Suprapubic skin (tissue), 2 donors: Measurements from ENCODE around the gene TAS1R3.

Source experiments
- EP300 ChIP-seq: sonication (generic); formaldehyde crosslinking; IDR thresholded peaks from one replicate; pipeline ENCODE4 v1.6.1; 2017; ENCODE audit warnings: antibody characterized with exemption
- POLR2A ChIP-seq, 2 donors: fragments of 450-650 bp; IDR thresholded peaks; one replicate each; pipeline ENCODE4 v1.6.1; 2017; ENCODE audit warnings: antibody characterized with exemption in 2 of 2, mild to moderate bottlenecking in 2 of 2, moderate library complexity in 2 of 2

DNA sequence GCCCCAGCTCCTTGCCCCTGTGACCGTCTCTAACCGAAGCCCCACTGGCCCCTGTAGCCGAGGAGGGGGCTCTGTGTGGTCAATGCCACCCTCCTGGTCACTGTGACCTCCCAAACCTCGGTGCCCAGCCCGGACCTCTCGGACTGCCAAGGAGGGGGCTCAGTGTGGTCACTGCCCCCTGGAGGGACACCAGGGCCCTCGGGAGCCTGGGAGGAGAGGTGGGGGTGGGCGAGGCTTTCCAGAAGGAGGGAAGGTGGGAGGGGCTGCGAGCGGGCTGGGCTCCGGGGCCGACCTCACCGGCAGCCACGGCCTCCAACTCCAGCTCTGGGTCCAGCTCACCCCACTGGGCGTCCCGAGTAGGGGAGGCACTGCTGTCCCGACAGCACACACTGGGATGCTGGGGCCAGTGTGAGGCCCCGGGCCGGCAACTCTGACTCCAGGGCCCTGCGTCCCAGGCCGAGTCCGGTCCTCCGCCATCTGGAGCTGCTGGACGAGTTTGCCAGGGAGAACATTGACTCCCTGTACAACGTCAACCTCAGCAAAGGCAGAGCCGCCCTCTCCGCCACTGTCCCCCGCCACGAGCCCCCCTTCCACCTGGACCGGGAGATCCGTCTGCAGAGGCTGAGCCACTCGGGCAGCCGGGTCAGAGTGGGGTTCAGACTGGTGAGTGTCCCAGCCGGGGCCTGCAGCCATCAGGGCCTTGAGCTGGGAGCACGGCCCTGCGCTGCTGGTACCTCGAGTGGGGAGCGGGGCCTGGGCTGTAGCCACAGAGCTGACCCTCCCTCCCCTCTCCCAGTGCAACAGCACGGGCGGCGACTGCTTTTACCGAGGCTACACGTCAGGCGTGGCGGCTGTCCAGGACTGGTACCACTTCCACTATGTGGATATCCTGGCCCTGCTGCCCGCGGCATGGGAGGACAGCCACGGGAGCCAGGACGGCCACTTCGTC, 44.5 kb upstream of the TAS1R3 start:
- no peak for TF ChIP-seq EP300
- TF ChIP-seq POLR2A (IDR thresholded peaks at IDR 0.05): no peak
